Neuron (in vitro differentiated cells): ENCODE measurements around the gene REC8.
A peak's percentile ranks its signal among the peaks of the same experiment; 100 is the strongest.

Source experiments
- H2AFZ ChIP-seq: one replicate; pipeline ENCODE4 v1.6.1; 2013; ENCODE audit warnings: low read depth, mild to moderate bottlenecking, inconsistent platforms, low read length, moderate library complexity
- H3K27me3 ChIP-seq: one replicate; pipeline ENCODE4 v1.6.1; 2013; ENCODE audit warnings: low read length; ENCODE audit not compliant: insufficient read depth
- H3K36me3 ChIP-seq: one replicate; pipeline ENCODE4 v1.6.1; 2013; ENCODE audit warnings: low read length; ENCODE audit not compliant: insufficient read depth
- H3K4me1 ChIP-seq: one replicate; pipeline ENCODE4 v1.6.1; 2013; ENCODE audit warnings: low read length; ENCODE audit not compliant: insufficient read depth
- H3K4me3 ChIP-seq: 2 replicates; pipeline ENCODE4 v1.5.1; 2013; ENCODE audit warnings: mild to moderate bottlenecking, low read length, moderate library complexity
- H3K9me3 ChIP-seq: one replicate; pipeline ENCODE4 v1.6.1; 2013; ENCODE audit warnings: low read length

Gene REC8

DNA sequence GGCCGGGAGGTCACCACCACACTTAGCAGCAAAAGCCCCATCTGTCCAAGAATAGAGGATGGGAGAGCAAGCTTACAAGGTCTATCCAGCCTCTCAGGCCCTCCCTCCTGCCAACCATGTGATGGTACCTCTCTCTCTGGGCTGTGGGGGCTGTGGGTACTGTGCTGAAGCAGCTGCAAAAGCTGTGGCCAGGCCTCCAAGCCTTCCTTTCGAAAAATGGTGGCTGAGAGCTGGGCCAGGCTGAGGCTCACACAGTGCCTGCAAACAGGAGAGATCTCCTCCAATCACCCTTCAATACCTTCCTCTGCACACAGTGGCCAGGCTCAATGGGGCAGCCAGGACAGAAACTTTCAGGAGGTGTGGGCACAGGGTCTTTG, 15.6 kb downstream of the REC8 start:
- Histone ChIP-seq H3K36me3 (peaks cover 61% of the 10 kb centered on the region), H3K4me3 (peak overlapping the region; percentile 69), H3K9me3 (no peaks in the 10 kb centered on the region)

DNA sequence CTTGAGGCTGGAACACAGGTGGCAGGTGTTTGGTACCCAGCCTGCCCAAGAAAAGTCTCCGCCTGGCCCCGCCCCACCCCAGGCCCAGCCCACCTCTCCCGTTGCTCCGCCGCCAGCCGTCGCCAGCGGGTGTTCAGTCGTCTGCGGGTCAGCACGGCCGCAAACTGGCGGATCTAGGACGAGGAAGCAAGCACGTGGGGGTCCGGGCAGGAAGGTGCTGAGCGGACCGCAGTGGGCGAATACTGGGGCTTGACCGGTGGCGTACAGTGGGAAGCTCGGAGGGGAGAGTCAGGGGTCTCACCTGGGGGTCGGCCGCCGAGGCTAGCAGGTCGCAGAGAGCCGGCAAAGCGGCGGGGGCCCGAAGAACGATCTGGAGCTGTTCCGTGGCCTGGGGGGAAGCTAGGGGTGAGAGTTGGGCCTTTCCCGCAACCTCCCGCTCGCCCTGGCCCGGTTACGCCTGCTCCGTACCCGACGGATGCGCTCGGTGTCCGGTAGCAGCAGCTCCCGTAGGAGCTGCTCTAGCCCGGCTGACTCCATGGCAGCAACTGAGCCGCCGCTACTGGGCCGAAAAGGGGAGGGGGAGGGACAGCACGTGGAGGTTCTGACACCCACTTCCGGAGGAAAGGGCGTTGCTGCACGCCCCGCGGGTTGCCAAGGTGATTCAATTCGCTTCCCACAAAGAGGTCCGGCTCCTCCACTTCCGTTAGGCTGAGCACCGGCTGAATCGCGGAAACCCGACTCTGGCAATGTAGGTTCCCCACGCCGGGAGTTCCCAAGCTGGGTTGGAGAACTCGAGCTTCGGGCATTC, 16.6 kb downstream of the REC8 start, which contains the start of gene IPO4:
Gene IPO4 (minus strand): TSS at position 566 of the 808 bp plus-strand sequence. CDS start 29 bp downstream, at position 537.
- Histone ChIP-seq H3K9me3 (no peaks in the 10 kb centered on the region), H3K36me3 (peaks cover 58% of the 10 kb centered on the region), H3K4me1 (peaks cover 23% of the 10 kb centered on the region), H3K4me3 (peak within 1 kb of the TSS; percentile 69), H2AFZ (no peak within 1 kb of the TSS), H3K27me3 (no peaks in the 10 kb centered on the region)

More for the DNA sequence above, 15.6 kb downstream of the REC8 start:
- Histone ChIP-seq H3K27me3 (no peaks in the 10 kb centered on the region), H3K4me1 (peaks cover 23% of the 10 kb centered on the region), H2AFZ (no peak overlapping the region)

DNA sequence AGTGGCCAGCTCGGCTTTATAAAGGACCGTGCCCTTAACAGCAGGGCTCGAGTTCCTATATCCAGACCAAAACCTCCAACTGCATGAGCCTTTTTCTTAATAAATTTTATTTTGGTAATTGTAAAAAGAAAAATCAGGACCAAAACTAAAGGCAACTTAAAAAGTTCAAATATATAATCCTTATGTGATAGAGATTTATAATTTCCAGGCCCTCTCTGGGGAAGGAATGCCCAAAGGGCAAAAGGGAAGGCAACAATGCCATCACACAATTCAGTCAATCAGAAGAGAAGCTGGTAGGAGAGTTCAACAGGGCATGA, 17.1 kb downstream of the REC8 start:
- no peaks in the 10 kb centered on the region for H3K9me3 ChIP-seq
- H2AFZ ChIP-seq, result no peak overlapping the region
- H3K36me3 ChIP-seq, result peaks cover 55% of the 10 kb centered on the region
- no peaks in the 10 kb centered on the region for H3K27me3 ChIP-seq
- peaks cover 23% of the 10 kb centered on the region for H3K4me1 ChIP-seq
- H3K4me3 ChIP-seq, result peak overlapping the region; percentile 69

DNA sequence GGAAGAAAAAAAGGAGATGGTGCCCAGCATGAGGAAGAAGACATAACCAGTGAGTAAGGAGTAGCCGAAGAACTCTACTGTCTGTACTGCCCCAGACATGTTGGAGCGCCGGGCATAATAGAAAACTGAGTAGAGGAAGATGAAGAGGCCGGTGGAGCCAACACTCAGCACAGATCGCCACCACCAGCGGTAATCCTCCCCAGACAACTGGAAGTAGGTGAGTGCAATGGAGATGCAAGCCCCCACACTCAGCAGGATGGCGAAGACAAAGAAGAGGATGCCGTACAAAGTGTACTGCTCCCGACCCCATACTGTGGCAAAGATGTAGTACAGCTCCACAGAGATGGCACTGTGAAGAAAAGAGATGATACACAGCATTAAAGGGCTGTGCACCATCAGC, 17.6 kb downstream of the REC8 start:
- Histone ChIP-seq H3K27me3 (no peaks in the 10 kb centered on the region), H3K36me3 (peaks cover 54% of the 10 kb centered on the region), H3K9me3 (no peaks in the 10 kb centered on the region), H2AFZ (no peak overlapping the region), H3K4me3 (peak overlapping the region; percentile 69), H3K4me1 (peaks cover 24% of the 10 kb centered on the region)

DNA sequence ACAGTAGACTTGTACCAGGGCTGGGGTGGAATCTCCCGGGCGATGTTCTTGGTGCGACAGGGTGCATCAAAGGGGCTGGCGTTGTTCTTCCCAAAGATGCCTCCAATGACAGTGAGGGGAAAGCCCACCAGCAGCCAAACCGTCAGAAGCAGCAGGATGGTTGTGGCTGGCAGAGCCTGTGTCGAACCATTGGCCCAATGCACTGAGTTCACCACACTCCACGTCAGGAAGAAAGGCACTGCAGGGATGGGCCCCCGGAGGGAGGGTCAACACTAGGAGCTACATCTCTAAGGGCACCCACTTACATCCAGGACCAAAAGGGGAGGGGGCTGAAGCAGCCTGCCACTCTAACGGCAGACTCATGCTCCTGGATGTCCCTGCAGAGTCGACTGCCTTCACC, 18.5 kb downstream of the REC8 start:
- H3K4me3 ChIP-seq, result no peak overlapping the region
- H3K9me3 ChIP-seq, result no peaks in the 10 kb centered on the region
- peaks cover 30% of the 10 kb centered on the region for H3K4me1 ChIP-seq
- H2AFZ ChIP-seq, result no peak overlapping the region
- no peaks in the 10 kb centered on the region for H3K27me3 ChIP-seq
- H3K36me3 ChIP-seq, result peaks cover 44% of the 10 kb centered on the region

DNA sequence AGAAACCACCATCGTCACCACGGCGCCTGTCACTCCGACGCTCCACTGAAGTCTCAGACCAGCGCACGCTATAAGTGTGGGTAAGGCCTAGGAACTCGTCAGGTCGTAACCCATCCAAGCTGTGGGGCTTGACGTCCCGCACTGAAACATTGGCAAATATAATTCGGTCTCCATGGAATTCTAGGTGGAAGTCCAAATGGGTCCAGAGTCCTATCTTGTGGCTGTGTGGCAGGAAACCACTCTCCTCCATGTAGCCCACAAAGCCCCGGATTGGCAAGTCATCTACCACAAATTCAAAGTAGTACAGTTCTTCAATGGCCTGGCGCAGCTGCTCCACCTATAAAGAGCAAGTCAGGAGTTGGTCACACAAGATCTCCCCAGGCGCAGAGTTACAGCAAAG, 21.1 kb downstream of the REC8 start:
- peaks cover 32% of the 10 kb centered on the region for H3K4me1 ChIP-seq
- peaks cover 28% of the 10 kb centered on the region for H3K36me3 ChIP-seq
- H2AFZ ChIP-seq, result no peak overlapping the region
- no peaks in the 10 kb centered on the region for H3K27me3 ChIP-seq
- no peaks in the 10 kb centered on the region for H3K9me3 ChIP-seq
- no peak overlapping the region for H3K4me3 ChIP-seq

DNA sequence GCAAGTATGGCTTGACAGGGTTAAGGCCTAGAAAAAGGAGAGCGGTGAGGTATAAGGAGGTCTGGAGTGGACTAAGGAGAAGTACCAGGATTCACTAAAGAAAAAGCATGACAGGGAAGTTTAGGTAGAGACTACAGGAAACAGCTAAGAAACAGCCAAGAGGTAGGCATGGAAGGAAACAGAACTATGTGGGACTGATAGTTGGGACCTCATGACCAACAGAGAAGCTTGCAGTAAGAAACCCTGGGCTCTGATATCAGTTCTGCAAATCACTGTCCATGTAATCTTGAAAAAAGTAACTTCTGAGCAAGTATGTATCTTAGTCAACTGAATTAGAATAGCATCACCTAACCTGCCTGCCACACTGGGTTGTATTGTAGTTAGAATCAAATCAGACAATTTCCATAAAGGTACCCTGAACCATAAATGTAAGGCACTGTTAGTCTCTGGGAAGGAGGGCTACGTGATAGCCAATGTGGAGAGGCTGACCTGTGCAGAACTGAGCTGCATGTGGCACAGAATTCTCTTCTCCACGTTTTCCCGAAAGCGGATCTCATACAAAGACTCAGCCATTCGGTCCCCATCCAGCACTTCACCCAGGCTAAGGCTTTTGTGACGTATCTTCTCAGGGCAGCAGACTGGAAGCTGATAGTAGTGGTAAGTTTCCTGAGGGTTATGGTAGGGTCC, 22.4 kb downstream of the REC8 start:
- Histone ChIP-seq H3K27me3 (no peaks in the 10 kb centered on the region), H2AFZ (no peak overlapping the region), H3K9me3 (no peaks in the 10 kb centered on the region), H3K4me1 (peaks cover 25% of the 10 kb centered on the region), H3K4me3 (peak overlapping the region; percentile 77), H3K36me3 (peaks cover 36% of the 10 kb centered on the region)

DNA sequence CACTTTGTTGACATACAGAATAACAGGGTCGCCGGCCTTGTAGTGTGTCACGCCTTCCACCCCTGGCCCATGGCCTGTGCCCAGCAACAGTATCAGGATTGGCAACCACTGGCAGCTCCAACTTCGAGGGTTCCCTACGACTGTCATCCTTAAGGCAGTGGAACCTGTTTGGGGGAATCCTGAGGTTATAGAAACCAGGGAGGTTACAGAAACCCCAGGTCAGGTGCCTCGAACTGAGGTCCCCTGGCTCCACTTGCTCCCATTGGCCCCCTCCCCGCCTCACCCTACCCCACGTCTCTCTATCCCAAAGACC, 22.9 kb downstream of the REC8 start:
- Histone ChIP-seq H3K4me1 (peaks cover 21% of the 10 kb centered on the region), H3K4me3 (peak overlapping the region; percentile 77), H3K36me3 (peaks cover 36% of the 10 kb centered on the region), H3K9me3 (no peaks in the 10 kb centered on the region), H3K27me3 (no peaks in the 10 kb centered on the region), H2AFZ (peak overlapping the region; percentile 78)

DNA sequence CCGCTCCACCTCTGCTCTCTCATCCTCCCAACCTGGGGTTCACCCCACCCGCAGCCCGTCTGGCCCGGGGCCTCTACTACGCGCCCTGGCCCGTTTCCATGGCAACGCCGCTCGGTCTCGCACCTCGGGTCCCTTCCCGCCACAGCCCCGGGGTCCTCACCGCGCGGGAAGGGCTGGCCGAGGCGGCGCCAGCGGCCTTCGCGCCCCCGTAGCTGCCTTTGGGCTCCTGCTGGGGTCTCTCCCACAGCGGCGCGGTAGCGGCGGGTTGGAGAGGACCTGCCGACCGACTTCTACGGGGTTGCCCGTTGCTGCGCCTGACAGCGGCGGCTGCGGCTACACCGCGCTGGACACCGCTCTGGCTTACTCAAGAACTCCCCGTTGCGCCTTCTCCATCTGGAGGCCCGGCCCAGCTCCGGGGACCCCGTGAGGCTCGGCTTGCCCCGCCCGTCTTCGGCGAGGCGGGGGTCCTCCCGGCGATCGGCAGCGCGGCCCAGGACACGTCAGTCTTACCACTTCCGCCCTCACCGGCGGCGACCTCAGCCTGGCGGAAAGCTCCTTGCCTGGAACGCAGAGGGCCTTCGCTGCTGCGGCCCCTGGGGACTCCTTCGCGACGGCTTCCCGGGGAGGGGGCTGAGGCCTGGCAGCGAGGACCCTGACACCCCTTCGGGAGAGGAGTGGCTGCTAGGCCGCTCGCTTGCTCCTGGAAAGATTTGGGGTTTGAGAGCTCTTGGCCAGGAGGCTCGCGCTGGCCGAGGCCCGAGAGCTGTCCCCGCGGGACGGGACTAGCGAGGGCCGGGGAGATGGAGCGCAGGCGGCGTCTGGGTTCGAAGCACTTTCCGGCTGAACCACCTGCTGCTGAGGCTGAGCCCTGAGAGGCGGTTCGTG, 23.5 kb downstream of the REC8 start, which contains the start of gene TM9SF1:
Gene TM9SF1 (minus strand): TSS at position 256 of the 885 bp plus-strand sequence. CDS start 422 bp downstream, outside the sequence.
- peaks cover 21% of the 10 kb centered on the region for H3K4me1 ChIP-seq
- H3K27me3 ChIP-seq, result no peaks in the 10 kb centered on the region
- peak within 1 kb of the TSS; percentile 78 for H2AFZ ChIP-seq
- peak within 1 kb of the TSS; percentile 77 for H3K4me3 ChIP-seq
- peaks cover 32% of the 10 kb centered on the region for H3K36me3 ChIP-seq
- H3K9me3 ChIP-seq, result no peaks in the 10 kb centered on the region

DNA sequence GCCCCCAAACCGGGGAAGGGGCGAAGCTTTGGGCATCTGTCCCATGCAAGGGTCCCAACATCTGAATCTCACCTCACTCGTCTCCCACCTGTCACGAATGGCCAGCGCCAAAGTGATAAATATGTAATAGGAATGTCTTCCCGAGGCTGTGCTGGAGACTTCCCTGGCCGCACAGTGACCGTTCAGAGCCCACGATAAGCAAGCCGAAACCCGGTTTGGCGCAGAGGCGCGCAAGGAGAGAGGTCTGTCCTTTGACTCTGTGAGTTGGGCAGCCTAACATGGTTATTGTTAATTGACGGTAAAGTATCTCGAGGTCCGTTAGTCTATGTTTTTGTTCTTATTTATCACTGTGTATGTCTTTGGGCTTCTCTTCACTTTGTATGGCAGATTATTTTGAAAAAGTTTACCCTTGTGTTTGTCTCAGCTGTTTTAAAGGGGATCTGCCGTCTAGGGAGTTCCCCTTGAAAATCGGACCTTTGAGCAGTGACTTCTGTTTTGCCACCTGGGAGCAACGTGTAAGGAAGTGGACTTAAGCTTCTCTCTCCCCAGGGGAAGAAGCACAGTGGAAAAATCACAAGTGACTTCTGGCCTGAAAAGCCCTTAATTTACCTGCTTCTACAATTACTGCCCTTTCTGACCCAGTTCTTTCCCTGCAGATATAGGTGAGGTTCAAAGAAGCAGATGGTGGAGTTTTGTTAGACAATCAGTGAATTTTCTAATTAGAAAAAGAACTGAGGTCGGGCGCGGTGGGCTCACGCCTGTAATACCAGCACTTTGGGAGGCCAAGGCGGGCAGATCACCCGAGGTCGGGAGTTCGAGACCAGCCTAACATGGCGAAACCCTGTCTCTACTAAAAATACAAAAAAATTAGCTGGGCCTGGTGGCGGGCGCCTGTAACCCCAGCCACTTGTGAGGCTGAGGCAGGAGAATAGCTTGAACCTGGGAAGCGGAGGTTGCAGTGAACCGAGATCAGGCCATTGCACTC, 24.5 kb downstream of the REC8 start:
- peaks cover 21% of the 10 kb centered on the region for H3K4me1 ChIP-seq
- H3K4me3 ChIP-seq, result peak overlapping the region; percentile 77
- peaks cover 31% of the 10 kb centered on the region for H3K36me3 ChIP-seq
- peak overlapping the region; percentile 78 for H2AFZ ChIP-seq
- no peaks in the 10 kb centered on the region for H3K27me3 ChIP-seq
- peaks cover under 1% of the 10 kb centered on the region for H3K9me3 ChIP-seq

DNA sequence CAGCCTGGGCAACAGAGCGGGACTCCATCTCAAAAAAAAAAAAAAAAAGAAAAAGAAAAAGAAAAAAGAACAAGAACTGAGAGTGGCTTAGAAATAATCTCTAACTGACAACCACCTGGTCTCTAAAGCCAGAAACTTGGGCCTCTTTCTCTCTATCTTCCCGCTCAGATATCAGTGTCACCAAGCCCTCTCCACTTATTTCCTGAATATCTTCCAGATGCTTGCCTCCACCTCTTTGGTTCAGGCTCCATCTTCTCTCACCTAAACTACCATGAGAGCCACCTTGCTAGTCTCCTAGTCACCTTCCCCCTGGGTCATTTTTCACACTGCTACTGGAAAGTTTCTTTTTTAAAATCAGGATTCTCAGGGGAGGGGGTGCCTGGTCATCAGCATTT, 25.2 kb downstream of the REC8 start:
- Histone ChIP-seq H2AFZ (no peak overlapping the region), H3K9me3 (peaks cover 4% of the 10 kb centered on the region), H3K36me3 (peaks cover 30% of the 10 kb centered on the region), H3K4me1 (peaks cover 21% of the 10 kb centered on the region), H3K4me3 (peak overlapping the region; percentile 5), H3K27me3 (no peaks in the 10 kb centered on the region)
